Panc1 (cell line): ENCODE data around the gene ENDOV. TPM values are rescaled to one million over a fixed set of nuclear protein-coding genes. Genes with fewer than 3 reads are reported as not detected.

Experiments
- ATAC-seq: fragments of 200-7000 bp; cut with Tn5 transposase; 2 replicates; pipeline ENCODE4 v1.9.1; 2020; ENCODE audit warnings: mild to moderate bottlenecking, moderate library complexity
- BruUV-seq: library from RNA; stranded (reverse); fragments of 400-500 nt; replicated peaks from 2 replicates; lab custom pipeline; 2021; lab: Mats Ljungman, UMichigan
- CTCF ChIA-PET: fragments of 300-600 bp; sonication (Branson Sonifier 250); formaldehyde crosslinking; loops from one replicate; lab custom pipeline; 2022; ENCODE audit warnings: antibody characterized with exemption; lab: Charles Lee
- POLR2A ChIA-PET: fragments of 300-600 bp; sonication (Branson Sonifier 250); formaldehyde crosslinking; loops from one replicate; lab custom pipeline; 2022; ENCODE audit warnings: antibody characterized with exemption; lab: Charles Lee
- DNase-seq: peaks from one replicate; pipeline ENCODE4 v3.0.0-alpha.2; 2010; ENCODE audit warnings: low read depth, low spot score
- H3K27ac ChIP-seq: 2 replicates; pipeline ENCODE4 v1.5.1; 2011; ENCODE audit warnings: mild to moderate bottlenecking, low read length, inconsistent platforms
- H3K27me3 ChIP-seq: fragments of 200-500 bp; sonication (Bioruptor generic); 2 replicates; pipeline ENCODE4 v1.6.0; 2014; ENCODE audit warnings: low read length, inconsistent platforms; ENCODE audit not compliant: control insufficient read depth, insufficient read depth
- H3K36me3 ChIP-seq: fragments of 200-500 bp; sonication (Bioruptor generic); 2 replicates; pipeline ENCODE4 v1.5.1; 2014; ENCODE audit warnings: inconsistent platforms, mild to moderate bottlenecking, low read length, moderate library complexity; ENCODE audit not compliant: control insufficient read depth, insufficient read depth
- H3K4me1 ChIP-seq: 2 replicates; pipeline ENCODE4 v1.5.1; 2011; ENCODE audit warnings: inconsistent platforms, mild to moderate bottlenecking, low read length, moderate library complexity; ENCODE audit not compliant: control insufficient read depth, insufficient read depth
- H3K4me3 ChIP-seq, 2 experiments: 2 replicates each; pipeline ENCODE4 v1.5.1; 2011 to 2012; ENCODE audit warnings: low read depth in 2 of 2, low read length in 2 of 2, mild to moderate bottlenecking in 2 of 2, inconsistent platforms in 1 of 2, moderate library complexity in 1 of 2
- H3K9me3 ChIP-seq: fragments of 200-500 bp; sonication (Bioruptor generic); 2 replicates; pipeline ENCODE4 v1.5.1; 2014; ENCODE audit warnings: low read depth, mild to moderate bottlenecking, inconsistent platforms, low read length, moderate library complexity; ENCODE audit not compliant: control insufficient read depth, insufficient read depth
- CTCF ChIP-seq: fragments of 450-650 bp; IDR thresholded peaks from 2 replicates; pipeline ENCODE4 v1.5.1; 2017; ENCODE audit warnings: mild to moderate bottlenecking
- POLR2AphosphoS5 ChIP-seq: IDR thresholded peaks from 2 replicates; pipeline ENCODE4 v1.6.1; 2012; ENCODE audit warnings: mild to moderate bottlenecking, low read depth, low read length, moderate library complexity
- REST ChIP-seq, 2 experiments: IDR thresholded peaks; 2 replicates each; pipeline ENCODE4 v1.6.1; 2011 to 2012; ENCODE audit warnings: low read depth in 2 of 2, control low read depth in 1 of 2, low read length in 1 of 2, mild to moderate bottlenecking in 1 of 2, moderate library complexity in 1 of 2; ENCODE audit not compliant: insufficient read depth in 1 of 2
- SIN3A ChIP-seq: IDR thresholded peaks from 2 replicates; pipeline ENCODE4 v1.6.1; 2012; ENCODE audit warnings: low read depth, mild to moderate bottlenecking, low read length, moderate library complexity, borderline replicate concordance; ENCODE audit not compliant: insufficient read depth
- TCF7L2 ChIP-seq: IDR thresholded peaks from 2 replicates; pipeline ENCODE4 v1.6.1; 2011; ENCODE audit warnings: mild to moderate bottlenecking, low read depth, low read length, inconsistent platforms
- in situ Hi-C: cut with HindIII; loops from 2 replicates; pipeline ENCODE4 v1.10.0; 2016; ENCODE audit warnings: low sequenced_read_pairs, low pct_unique_long_range_greater_than_20kb
- intact Hi-C: fragments of 100-400 bp; cut with micrococcal nuclease; formaldehyde crosslinking; loops from one replicate; pipeline ENCODE4 v1.10.0; 2022; ENCODE audit not compliant: unreplicated experiment
- total RNA-seq: library from RNA; stranded (reverse); gene quantifications from one replicate; pipeline ENCODE4 v1.2.1, GENCODE V29; 2021; ENCODE audit not compliant: unreplicated experiment

ENDOV gene
- total RNA-seq, 1 experiment from 2014 or later: 37.1 TPM

- ChIA-PET POLR2A (no interaction called here), CTCF (no interaction called here)
- no peak for ATAC-seq
- Histone ChIP-seq H3K4me1 (no peaks in the 10 kb centered on the region), H3K9me3 (no peaks in the 10 kb centered on the region), H3K4me3 (no peak overlapping the region), H3K36me3 (peaks cover 17% of the 10 kb centered on the region; the same call in 1 of the 2 replicates), H3K27me3 (no peaks in the 10 kb centered on the region), H3K27ac (no peak overlapping the region)
- no peak for TF ChIP-seq TCF7L2
- no peak for TF ChIP-seq REST (IDR thresholded peaks at IDR 0.05; ENCODE audit: insufficient read depth in 1 of 2, low read depth in 2 of 2, low read length in 1 of 2)
- no peak for TF ChIP-seq CTCF
- TF ChIP-seq POLR2AphosphoS5: no peak
- TF ChIP-seq SIN3A: no peak
- intact Hi-C loops: no loop called here
- no peak for DNase-seq
- in situ Hi-C loops: no loop called here
- no TSS peak for BruUV-seq
These were observed 21.6 kb upstream of the ENDOV start for GRCh38 chr17:80393241-80393890.

GRCh38 chr17:80393961-80394360, 21.0 kb upstream of the ENDOV start:
- no peaks in the 10 kb centered on the region for H3K27me3 ChIP-seq
- H3K9me3 ChIP-seq: no peaks in the 10 kb centered on the region
- no peaks in the 10 kb centered on the region for H3K4me1 ChIP-seq
- ChIA-PET CTCF (no interaction called here), POLR2A (no interaction called here)
- intact Hi-C loops: no loop called here
- no TSS peak for BruUV-seq
- ATAC-seq (no peak), DNase-seq (no peak)
- no peak overlapping the region for H3K27ac ChIP-seq
- no peak overlapping the region for H3K4me3 ChIP-seq
- in situ Hi-C loops: no loop called here
- TF ChIP-seq REST (IDR thresholded peaks at IDR 0.05; ENCODE audit: insufficient read depth in 1 of 2, low read depth in 2 of 2, low read length in 1 of 2) (no peak), CTCF (no peak), POLR2AphosphoS5 (no peak), SIN3A (no peak), TCF7L2 (no peak)
- H3K36me3 ChIP-seq: peaks cover 14% of the 10 kb centered on the region; the same call in 1 of the 2 replicates
